Forelimb muscle (tissue), 1 donor: Measurements from ENCODE around the gene ASB11. TPM values are rescaled to one million over a fixed set of nuclear protein-coding genes. Genes with fewer than 3 reads are reported as not detected.
"Not testable (repeated sequence)": the region's sequence is repeated elsewhere in the genome, so short reads cannot be mapped to it uniquely, and the experiment has no call there.

Experiments
- DNase-seq: peaks from one replicate; pipeline ENCODE4 v3.0.0-alpha.2; 2013; ENCODE audit warnings: low read depth
- polyA plus RNA-seq: library from polyadenylated mRNA; unstranded; fragments of 120-200 nt; gene quantifications from one replicate; pipeline ENCODE4 v1.2.1, GENCODE V29; 2013; ENCODE audit not compliant: insufficient read length

ASB11 gene
- polyA plus RNA-seq, 1 donor = 12.2 TPM

GRCh38 chrX:15305899-15306298 lies 9.5 kb downstream of the ASB11 start:
- DNase-seq = not testable (repeated sequence)

- DNase-seq = no peak
Observed at GRCh38 chrX:15301924-15302323, 13.5 kb downstream of the ASB11 start.

GRCh38 chrX:15299941-15300851 lies 15.2 kb downstream of the ASB11 start:
- DNase-seq = no peak

GRCh38 chrX:15298780-15299179 lies 16.7 kb downstream of the ASB11 start:
- no peak for DNase-seq

GRCh38 chrX:15298201-15298600 lies 17.2 kb downstream of the ASB11 start:
- DNase-seq = no peak

- no peak for DNase-seq
Observed at GRCh38 chrX:15293451-15293850, 22.0 kb downstream of the ASB11 start.

GRCh38 chrX:15292861-15293260 lies 22.6 kb downstream of the ASB11 start:
- DNase-seq = no peak

- DNase-seq = no peak
Observed at GRCh38 chrX:15277604-15278003, 37.8 kb downstream of the ASB11 start.

GRCh38 chrX:15274946-15275345 lies 40.5 kb downstream of the ASB11 start:
- no peak for DNase-seq

GRCh38 chrX:15273275-15273674 lies 42.2 kb downstream of the ASB11 start:
- DNase-seq = not testable (repeated sequence)

GRCh38 chrX:15271757-15272156 lies 43.7 kb downstream of the ASB11 start:
- DNase-seq = no peak

- DNase-seq = no peak
Observed at GRCh38 chrX:15269618-15270521, 45.6 kb downstream of the ASB11 start, which contains the start of gene ASB9. TSS of gene ASB9 (minus strand) at chrX:15270083. CDS start at chrX:15269874, 209 bp downstream.

- DNase-seq = no peak
Observed at GRCh38 chrX:15269120-15269519, 46.3 kb downstream of the ASB11 start.

GRCh38 chrX:15254852-15255251 lies 60.6 kb downstream of the ASB11 start:
- DNase-seq = no peak

- DNase-seq = no peak
Observed at GRCh38 chrX:15245896-15246295, 69.5 kb downstream of the ASB11 start.

GRCh38 chrX:15244421-15244820 lies 71.0 kb downstream of the ASB11 start:
- DNase-seq = no peak

GRCh38 chrX:15242899-15243555 lies 72.4 kb downstream of the ASB11 start:
- DNase-seq = peak; percentile 46

- no peak for DNase-seq
Observed at GRCh38 chrX:15241301-15241700, 74.1 kb downstream of the ASB11 start.

GRCh38 chrX:15240414-15240813 lies 75.0 kb downstream of the ASB11 start:
- DNase-seq = no peak

GRCh38 chrX:15236146-15236545 lies 79.3 kb downstream of the ASB11 start:
- DNase-seq = no peak

- no peak for DNase-seq
Observed at GRCh38 chrX:15235001-15235400, 80.4 kb downstream of the ASB11 start.
